Activated T-helper 17 cell treated with anti-CD3 and anti-CD28 coated beads, Interleukin-2, amount 50 U/mL, for 72 hours (primary cell): ENCODE data around the gene TIPIN. TPM values are rescaled to one million over a fixed set of nuclear protein-coding genes. Genes with fewer than 3 reads are reported as not detected.

ENCODE experiments used
- ATAC-seq: fragments of 150-1000 bp; cut with Tn5 transposase; replicated peaks from 2 replicates; pipeline ENCODE4 v1.10.0; 2021; ENCODE audit warnings: mild to moderate bottlenecking, moderate library complexity
- H3K27ac Mint-ChIP-seq: one replicate; pipeline ENCODE4 v1.8.0; 2022; ENCODE audit warnings: mixed read lengths
- H3K27me3 Mint-ChIP-seq: one replicate; pipeline ENCODE4 v1.8.0; 2022; ENCODE audit warnings: mixed read lengths
- H3K36me3 Mint-ChIP-seq: one replicate; pipeline ENCODE4 v1.8.0; 2022; ENCODE audit warnings: low read depth, mild to moderate bottlenecking, mixed read lengths
- H3K4me1 Mint-ChIP-seq: one replicate; pipeline ENCODE4 v1.8.0; 2022; ENCODE audit warnings: mixed read lengths
- H3K4me3 Mint-ChIP-seq: one replicate; pipeline ENCODE4 v1.8.0; 2022; ENCODE audit warnings: mild to moderate bottlenecking, mixed read lengths
- H3K9me3 Mint-ChIP-seq: one replicate; pipeline ENCODE4 v1.8.0; 2022; ENCODE audit warnings: mixed read lengths
- total RNA-seq, 2 donors: library from RNA; stranded (reverse); gene quantifications; one replicate each; pipeline ENCODE4 v1.2.3, GENCODE V29; 2022

Gene TIPIN
- total RNA-seq, 2 donors from 2014 or later = 27.1 to 37.9 TPM

DNA sequence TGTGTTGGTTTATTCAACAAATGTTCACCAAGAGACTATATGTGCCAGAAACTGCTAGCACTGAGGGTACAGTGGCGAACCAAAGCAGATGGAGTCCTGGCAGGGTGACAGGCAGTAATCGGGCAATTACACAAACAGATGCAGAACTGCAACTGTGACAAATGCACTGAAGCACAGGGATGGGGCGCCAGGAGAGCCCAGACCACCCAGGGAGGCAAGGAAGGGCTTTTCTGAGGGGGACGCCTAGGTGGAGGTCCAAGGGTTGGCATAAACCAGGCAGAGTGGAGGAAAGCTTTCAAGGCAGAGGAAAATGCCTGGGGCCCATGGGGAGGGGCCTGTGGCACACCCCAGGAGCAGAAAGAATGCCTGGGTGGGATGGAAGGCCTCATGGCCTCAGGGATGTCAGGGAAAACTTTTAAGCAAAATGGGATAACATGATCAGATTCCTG is 57.7 kb downstream of the TIPIN start:
- Mint-ChIP-seq H3K27me3 (no peaks in the 10 kb centered on the region), H3K9me3 (no peaks in the 10 kb centered on the region), H3K4me3 (no peak overlapping the region), H3K27ac (peak overlapping the region; percentile 75), H3K36me3 (peaks cover 50% of the 10 kb centered on the region), H3K4me1 (peaks cover 16% of the 10 kb centered on the region)
- ATAC-seq = no peak

DNA sequence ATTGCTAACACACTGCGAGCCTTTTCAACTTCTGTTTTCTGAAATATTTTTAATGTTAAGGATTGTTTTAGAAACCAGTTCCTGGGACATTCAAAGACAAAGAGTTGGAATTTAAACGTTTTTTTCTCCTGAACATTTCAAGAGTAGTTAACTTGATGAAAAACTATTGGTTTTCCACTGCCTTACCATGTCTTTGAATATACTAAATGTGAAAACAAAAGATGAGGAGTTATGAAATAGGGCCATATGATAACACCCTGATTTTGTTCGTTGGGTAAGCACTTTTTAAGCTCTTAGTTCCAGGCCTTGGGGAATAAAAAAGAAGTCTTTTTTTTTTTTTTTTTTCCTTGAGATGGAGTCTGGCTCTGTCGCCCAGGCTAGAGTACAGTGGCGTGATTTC is 60.3 kb downstream of the TIPIN start:
- no peak for ATAC-seq
- Mint-ChIP-seq H3K4me3 (no peak overlapping the region), H3K9me3 (no peaks in the 10 kb centered on the region), H3K4me1 (peaks cover 24% of the 10 kb centered on the region), H3K27ac (no peak overlapping the region), H3K27me3 (no peaks in the 10 kb centered on the region), H3K36me3 (peaks cover 38% of the 10 kb centered on the region)

DNA sequence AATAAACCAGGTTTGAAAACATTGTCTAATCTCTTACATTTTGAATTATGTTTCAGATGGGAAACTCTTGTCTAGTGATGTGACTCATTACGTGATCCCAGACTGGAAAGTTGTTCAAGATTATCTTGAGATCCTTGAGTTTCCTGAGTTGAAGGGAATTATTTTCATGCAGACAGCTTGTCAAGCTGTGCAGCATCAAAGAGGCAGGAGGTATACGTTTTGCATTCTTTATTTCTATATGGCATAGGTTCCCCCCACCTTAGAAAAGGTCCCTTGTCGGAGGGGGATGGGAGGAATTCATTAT is 61.6 kb downstream of the TIPIN start:
- ATAC-seq = no peak
- peak overlapping the region; percentile 81 for H3K27ac Mint-ChIP-seq
- no peaks in the 10 kb centered on the region for H3K27me3 Mint-ChIP-seq
- peaks cover 26% of the 10 kb centered on the region for H3K36me3 Mint-ChIP-seq
- H3K4me1 Mint-ChIP-seq = peaks cover 30% of the 10 kb centered on the region
- H3K9me3 Mint-ChIP-seq = no peaks in the 10 kb centered on the region
- peak overlapping the region; percentile 89 for H3K4me3 Mint-ChIP-seq

DNA sequence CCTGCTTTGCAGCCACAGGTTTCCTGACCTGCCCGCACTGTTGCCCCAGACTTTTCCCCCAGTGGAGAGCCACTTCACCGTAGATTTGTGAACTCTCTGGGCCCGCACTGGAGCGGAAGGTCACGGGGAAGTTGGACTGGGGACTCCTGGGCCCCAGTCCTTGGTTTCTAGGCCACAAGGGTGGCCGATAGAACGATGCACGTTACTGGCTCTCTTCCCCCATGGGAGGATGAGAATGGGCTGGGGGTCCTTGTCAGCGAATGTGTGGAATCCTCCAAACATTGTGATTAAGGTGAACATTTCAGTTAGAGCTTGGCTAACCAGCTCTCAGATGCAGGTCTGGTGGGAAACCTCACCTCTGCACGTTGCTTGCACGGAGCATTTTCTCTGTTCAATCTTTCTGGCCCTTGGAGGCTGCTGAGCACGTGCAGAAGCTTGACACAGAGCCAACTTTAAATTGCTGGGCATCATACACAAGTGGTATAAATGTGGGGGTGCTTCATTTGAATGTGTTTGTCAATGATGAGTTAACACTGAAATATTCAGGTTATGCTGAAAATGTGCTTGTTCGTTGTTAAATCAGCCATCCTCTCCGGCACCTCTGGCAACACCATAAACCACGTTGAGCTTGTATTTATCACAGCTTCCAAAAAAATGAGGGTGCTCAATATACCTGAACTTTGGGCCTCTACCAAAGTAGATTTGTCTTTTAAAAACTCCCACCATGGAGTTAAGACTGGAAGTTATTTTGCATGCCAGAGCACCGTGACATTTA is 62.1 kb downstream of the TIPIN start:
- no peaks in the 10 kb centered on the region for H3K27me3 Mint-ChIP-seq
- peak overlapping the region; percentile 89 for H3K4me3 Mint-ChIP-seq
- ATAC-seq = no peak
- H3K4me1 Mint-ChIP-seq = peaks cover 30% of the 10 kb centered on the region
- no peaks in the 10 kb centered on the region for H3K9me3 Mint-ChIP-seq
- H3K27ac Mint-ChIP-seq = peak overlapping the region; percentile 81
- H3K36me3 Mint-ChIP-seq = peaks cover 26% of the 10 kb centered on the region

DNA sequence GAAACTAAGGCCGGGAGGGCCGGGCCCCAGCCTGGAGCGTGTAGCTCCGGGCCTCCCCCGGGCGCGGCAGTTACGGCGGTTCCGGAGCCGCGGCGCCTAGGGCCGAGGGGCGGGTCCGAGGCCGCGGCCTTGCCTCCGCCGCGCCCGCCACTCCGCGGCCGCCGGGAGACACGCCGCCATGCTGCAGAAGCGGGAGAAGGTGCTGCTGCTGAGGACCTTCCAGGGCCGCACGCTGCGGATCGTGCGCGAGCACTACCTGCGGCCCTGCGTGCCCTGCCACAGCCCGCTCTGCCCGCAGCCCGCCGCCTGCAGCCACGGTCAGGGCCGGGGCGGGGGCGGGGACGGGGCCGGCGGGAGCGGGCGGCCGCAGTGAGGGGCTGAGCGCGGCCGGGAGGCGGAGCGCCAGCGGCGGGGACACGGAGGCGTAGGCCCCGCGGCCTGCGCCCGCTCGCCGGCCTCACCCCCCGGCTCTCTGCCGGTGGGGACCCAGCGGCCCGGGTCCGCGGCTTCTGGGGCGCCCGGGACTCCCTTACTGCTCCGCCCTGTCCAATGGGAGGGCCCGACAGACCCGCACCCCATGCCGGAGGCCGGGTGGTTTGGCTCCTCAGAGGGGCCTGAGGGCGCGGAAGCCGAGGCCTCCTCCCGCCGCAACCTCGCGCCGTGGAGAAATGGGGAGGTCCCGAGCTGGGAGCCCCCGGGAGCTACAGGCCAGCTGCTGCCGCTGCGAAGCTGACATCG is 62.9 kb downstream of the TIPIN start, which contains the start of gene DIS3L:
Gene DIS3L (plus strand): TSS at position 150 of the 738 bp plus-strand sequence. CDS start 29 bp downstream, at position 179.
- H3K4me1 Mint-ChIP-seq = peaks cover 26% of the 10 kb centered on the region
- peak; percentile 82 for ATAC-seq

DNA sequence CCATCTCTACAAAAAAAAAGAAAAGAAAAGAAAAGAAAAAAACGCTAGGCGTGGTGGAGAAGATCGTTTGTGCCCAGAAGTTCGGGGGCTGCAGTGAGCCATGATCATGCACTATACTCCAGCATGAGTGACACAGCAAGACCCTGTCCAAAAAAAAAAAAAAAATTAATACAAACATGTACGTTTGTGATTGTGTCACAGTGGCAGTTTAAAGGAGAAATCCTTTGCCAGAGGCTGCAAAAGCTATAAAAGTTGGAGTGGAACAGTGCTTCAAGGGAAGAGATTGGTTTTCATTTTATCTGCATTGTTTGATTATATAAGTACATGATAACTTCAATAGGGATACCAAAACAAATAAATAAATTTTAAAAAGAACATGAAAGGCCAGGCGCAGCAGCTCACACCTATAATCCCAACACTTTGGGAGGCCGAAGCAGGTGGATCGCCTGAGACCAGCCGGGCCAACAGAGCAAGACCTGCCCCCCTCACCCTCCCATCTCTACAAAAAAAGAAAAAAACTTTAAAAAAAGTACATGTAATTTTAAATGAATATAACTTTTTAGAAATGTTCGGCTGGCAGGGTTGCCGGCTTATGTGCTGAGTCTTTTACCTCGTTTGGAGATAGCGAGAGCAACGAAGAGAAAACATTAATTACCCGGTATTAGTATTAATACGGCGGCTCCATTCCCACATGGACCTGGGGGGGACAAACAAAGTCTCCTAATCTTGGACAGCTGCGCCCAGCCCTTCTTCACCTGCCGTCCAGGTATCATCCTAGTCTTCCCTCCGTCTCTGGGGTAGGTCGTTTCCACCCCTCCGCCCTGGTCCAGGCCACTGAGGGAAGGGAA is 63.7 kb downstream of the TIPIN start:
- no peak for ATAC-seq
- Mint-ChIP-seq H3K4me3 (peak overlapping the region; percentile 92), H3K27me3 (no peaks in the 10 kb centered on the region), H3K36me3 (peaks cover 10% of the 10 kb centered on the region), H3K9me3 (no peaks in the 10 kb centered on the region), H3K4me1 (peaks cover 25% of the 10 kb centered on the region), H3K27ac (peak overlapping the region; percentile 97)

More for the DNA sequence above, 62.9 kb downstream of the TIPIN start, which contains the start of gene DIS3L:
- Mint-ChIP-seq H3K4me3 (peak within 1 kb of the TSS; percentile 92), H3K27me3 (no peaks in the 10 kb centered on the region), H3K9me3 (no peaks in the 10 kb centered on the region), H3K27ac (peak within 1 kb of the TSS; percentile 97), H3K36me3 (peaks cover 18% of the 10 kb centered on the region)

DNA sequence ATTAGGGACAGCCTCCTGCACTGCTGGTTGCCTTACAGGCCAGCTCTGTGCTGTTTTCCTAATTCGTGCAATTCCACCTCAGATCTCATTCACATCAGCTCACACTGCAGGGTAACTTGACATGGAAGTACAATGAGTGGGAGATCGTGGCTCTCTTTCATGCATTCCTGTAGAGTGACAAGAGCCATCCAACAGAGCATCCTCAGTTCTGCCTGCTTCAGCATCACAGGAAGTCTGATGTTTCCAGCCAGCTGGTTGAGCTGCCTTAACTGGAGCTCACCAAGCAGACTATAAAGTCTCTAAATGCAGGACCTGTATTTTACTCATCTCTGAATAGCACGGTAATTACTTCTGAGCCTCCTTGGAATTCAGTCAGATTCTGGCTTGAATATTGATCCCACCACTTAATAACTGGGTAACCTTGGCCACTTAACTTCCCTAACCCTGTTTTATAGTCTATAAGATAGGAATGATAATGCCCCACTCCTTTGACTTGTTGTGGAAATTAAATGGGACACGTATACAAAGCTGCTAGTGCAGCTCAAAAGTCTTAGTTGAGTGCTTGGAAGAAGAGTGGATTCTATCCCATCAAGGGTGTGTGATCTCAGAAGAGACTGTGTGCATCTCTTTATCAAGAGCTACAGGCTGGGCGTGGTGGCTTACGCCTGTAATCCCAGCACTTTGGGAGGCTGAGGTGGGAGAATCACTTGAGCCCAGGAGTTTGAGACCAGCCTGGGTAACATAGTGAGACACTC is 64.5 kb downstream of the TIPIN start:
- H3K9me3 Mint-ChIP-seq = no peaks in the 10 kb centered on the region
- peak overlapping the region; percentile 92 for H3K4me3 Mint-ChIP-seq
- ATAC-seq = no peak
- H3K27me3 Mint-ChIP-seq = no peaks in the 10 kb centered on the region
- peak overlapping the region; percentile 97 for H3K27ac Mint-ChIP-seq
- peaks cover 25% of the 10 kb centered on the region for H3K4me1 Mint-ChIP-seq
- peaks cover 7% of the 10 kb centered on the region for H3K36me3 Mint-ChIP-seq

DNA sequence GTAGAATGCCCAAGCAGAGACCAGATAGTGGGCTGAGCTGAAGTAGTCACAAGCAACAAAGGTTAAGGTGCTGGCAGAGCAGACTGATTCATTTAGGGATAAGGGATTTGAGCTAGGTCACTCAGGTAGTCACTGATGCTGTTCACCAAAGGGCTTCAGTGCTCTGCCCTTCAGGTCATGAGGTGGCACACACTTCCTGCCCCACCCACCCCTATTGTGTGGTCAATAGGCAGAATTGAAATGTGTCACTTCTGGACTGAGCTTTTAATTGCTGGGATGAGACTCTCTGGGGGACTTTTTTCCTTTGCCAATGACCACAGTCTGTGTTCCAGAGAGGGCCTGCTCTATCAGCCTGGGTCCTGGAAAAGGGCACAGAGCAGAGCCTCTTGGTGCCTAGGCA is 66.0 kb downstream of the TIPIN start:
- Mint-ChIP-seq H3K36me3 (peaks cover 7% of the 10 kb centered on the region), H3K4me1 (peaks cover 25% of the 10 kb centered on the region), H3K9me3 (no peaks in the 10 kb centered on the region), H3K27me3 (no peaks in the 10 kb centered on the region), H3K27ac (no peak overlapping the region), H3K4me3 (no peak overlapping the region)
- ATAC-seq = peak; percentile 50

DNA sequence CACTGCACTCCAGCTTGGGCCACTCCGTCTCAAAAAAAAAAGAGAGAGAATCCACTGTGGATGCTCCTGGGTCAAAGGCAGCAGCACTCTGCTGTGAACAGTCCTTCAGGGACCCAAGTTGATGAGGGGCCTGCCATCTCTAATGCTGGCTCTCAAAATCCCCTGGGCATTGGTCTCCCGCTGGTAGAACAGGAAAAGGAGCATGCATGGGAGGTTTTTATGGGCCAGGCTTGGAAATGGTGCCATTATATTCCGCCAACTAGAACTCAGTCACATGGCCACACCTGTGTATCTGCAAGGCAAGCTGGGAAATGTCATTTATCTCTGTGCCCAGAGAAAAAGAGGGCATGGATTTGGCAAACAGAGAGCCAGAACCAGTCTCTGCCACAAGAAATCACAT is 66.5 kb downstream of the TIPIN start:
- no peak overlapping the region for H3K4me3 Mint-ChIP-seq
- H3K36me3 Mint-ChIP-seq = peaks cover 6% of the 10 kb centered on the region
- H3K9me3 Mint-ChIP-seq = no peaks in the 10 kb centered on the region
- H3K27me3 Mint-ChIP-seq = no peaks in the 10 kb centered on the region
- H3K27ac Mint-ChIP-seq = no peak overlapping the region
- no peak for ATAC-seq
- H3K4me1 Mint-ChIP-seq = peaks cover 25% of the 10 kb centered on the region

DNA sequence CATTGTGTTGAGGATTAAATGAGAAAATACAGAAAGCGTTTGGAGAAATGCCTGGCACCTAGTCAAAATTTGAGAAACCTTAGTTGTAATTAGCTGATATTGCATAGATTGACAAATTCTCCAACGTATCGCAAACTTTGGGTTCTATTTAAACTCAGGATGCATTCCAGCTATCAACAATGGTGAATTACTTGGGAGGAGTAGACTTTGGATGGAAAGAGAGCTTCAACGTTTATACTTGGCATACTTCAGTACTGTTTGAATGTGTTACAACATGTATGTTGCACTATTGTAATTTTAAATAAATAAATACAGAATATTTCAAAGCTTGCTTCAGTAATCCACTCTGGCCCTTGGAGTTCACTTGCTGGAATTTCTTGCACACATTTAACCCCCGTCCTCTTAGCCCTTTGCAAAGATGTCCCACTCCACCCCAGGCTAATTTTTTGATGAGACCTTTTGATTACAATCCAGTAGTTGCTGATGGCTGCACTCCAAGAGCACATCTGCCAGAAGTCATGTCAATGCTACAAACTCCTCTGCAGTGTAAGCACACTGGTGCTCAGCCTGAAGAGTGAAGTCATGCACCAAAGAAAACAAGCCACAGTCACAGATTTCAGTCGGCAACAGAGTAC is 67.8 kb downstream of the TIPIN start:
- ATAC-seq = no peak
- H3K36me3 Mint-ChIP-seq = no peaks in the 10 kb centered on the region
- no peak overlapping the region for H3K4me3 Mint-ChIP-seq
- no peak overlapping the region for H3K27ac Mint-ChIP-seq
- no peaks in the 10 kb centered on the region for H3K27me3 Mint-ChIP-seq
- no peaks in the 10 kb centered on the region for H3K9me3 Mint-ChIP-seq
- H3K4me1 Mint-ChIP-seq = peaks cover 18% of the 10 kb centered on the region

DNA sequence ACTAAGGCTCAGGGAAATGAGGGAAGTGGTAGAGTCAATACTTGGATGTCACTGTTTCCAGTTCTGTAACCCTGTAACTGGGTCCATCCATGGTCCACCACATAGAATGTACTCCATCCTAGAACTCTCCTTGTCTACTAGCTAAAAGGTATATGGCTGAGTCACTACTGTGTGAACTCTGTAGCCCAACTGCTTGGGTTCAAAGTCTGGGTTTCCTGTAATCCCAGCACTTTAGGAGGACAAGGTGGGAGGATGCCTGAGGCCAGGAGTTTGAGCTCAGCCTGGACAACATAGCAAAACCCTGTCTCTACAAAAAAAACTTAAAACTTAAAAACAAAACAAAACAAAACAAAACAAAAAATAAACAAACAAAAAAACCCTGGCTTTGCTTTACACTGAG is 68.4 kb downstream of the TIPIN start:
- Mint-ChIP-seq H3K9me3 (no peaks in the 10 kb centered on the region), H3K27me3 (no peaks in the 10 kb centered on the region), H3K4me3 (no peak overlapping the region), H3K4me1 (peaks cover 18% of the 10 kb centered on the region), H3K27ac (no peak overlapping the region), H3K36me3 (no peaks in the 10 kb centered on the region)
- no peak for ATAC-seq

DNA sequence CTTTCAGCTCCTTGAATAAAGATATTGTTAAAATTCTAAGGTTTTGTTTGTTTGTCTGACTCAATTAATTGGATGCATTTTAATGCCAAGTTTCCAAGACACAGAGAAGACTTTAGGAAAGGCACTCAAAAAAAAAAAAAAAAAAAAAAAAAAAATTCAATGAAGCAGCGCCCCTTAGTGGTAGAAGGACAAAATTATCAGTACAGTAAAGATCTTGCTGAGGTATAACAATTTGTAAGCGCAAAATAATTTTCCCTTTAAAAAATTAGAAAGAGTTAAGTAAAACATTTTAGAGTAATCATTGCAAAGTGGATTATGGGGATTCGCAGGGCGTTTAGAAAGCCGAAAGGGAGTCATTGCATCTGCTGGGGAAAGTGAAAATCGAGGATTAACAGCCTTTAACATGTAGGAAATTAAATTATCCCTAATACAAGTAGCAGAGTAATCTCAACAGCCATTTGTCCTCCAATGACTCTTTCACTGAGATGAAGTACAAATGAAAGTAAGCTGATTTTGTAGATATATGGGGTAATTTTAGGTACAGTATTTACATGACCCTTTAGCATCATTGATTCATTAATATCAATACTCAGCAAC is 68.9 kb downstream of the TIPIN start:
- no peaks in the 10 kb centered on the region for H3K27me3 Mint-ChIP-seq
- no peaks in the 10 kb centered on the region for H3K9me3 Mint-ChIP-seq
- no peaks in the 10 kb centered on the region for H3K36me3 Mint-ChIP-seq
- H3K4me3 Mint-ChIP-seq = no peak overlapping the region
- no peak overlapping the region for H3K27ac Mint-ChIP-seq
- no peak for ATAC-seq
- H3K4me1 Mint-ChIP-seq = peaks cover 17% of the 10 kb centered on the region
